Dermis microvascular lymphatic vessel endothelial cell (primary cell): ENCODE measurements around the gene ALCAM. TPM values are rescaled to one million over a fixed set of nuclear protein-coding genes. Genes with fewer than 3 reads are reported as not detected.
A peak's percentile ranks its signal among the peaks of the same experiment; 100 is the strongest.

ENCODE experiments used
- DNase-seq, 2 donors: peaks; one replicate each; pipeline versions ENCODE4 v3.0.0 to v3.0.0-alpha.2; 2010; ENCODE audit warnings: low read depth in 2 of 2
- total RNA-seq: library from RNA; depleted of rRNA; stranded (reverse); fragments of >200 nt; gene quantifications from 2 replicates; pipeline ENCODE4 v1.2.1, GENCODE V29; 2014

ALCAM gene
- total RNA-seq, 1 donor from 2014 or later = 45.2 TPM

GRCh38 chr3:105356396-105356795 lies 10.3 kb upstream of the ALCAM start:
- DNase-seq = no peak

DNA sequence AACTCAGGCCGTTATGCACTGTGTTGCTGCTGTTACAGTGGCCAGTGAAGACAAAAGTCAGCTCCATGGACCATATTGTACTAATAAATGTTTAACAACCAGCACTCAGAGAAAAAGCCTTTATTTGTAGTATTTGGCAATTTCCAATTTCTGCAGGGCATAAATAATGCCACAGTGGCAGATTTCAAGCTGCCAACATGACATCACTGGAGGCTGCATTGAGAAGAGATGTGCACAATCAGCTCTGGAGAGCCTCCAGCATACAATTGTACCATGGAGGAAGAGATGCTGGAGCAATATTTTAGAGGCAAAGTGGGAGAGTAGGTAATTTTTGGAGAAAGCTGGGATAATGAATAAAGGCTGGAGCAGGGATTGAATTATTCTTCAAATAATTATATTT lies 9.7 kb upstream of the ALCAM start:
- no peak for DNase-seq

DNA sequence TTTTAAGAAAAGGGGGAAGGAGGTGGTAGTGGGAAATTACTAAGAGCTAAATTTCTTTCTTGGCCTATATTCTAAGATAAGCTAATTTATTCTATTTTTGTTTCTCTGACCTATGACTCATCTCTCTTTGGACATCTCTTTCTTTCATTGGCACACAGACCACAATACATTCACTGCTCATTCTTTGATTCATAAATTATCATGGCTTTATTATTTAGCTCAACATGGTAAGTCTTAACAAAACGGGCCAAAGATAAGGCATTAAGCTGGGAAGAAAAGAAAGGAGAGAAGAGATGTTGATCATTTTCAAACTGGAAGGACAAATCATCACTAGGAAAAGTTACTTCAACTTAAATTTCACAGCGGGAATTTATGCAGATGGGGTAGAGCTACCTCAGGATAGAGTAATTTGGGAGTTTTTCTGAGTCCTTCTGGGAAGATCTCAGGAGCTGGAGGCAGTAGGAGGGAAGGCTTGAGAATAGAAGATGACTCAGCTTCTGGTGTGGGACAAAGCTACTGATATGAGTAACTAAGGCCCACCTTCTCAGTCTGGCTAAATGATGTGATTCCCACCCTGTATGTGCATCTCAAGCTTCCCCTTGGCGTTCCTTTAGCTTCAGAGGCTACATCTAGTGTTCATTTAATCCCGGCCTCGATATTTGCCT lies 7.5 kb upstream of the ALCAM start:
- peak in 1 of 2 donors; percentile 60 for DNase-seq

DNA sequence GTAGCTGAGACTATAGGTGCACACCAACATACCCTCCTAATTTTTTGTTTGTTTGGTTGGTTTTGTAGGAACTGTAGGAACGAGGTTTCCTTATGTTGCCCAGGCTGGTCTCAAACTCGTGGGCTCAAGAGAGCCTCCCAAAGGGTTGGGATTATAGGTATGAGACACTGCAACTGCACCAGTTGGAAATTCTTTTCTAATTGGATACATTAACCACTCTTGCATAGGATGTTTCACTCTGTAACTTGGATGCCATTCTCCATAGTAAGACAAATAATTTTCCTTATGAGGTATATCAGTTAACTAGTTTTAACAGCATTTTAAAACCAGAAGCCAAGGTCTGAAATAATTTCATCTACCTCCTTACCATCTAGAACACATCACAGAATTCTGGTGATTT lies 6.7 kb upstream of the ALCAM start:
- no peak for DNase-seq

- DNase-seq = peak in 1 of 2 donors; percentile 78
These were observed 4.6 kb upstream of the ALCAM start for GRCh38 chr3:105362021-105362665.

DNA sequence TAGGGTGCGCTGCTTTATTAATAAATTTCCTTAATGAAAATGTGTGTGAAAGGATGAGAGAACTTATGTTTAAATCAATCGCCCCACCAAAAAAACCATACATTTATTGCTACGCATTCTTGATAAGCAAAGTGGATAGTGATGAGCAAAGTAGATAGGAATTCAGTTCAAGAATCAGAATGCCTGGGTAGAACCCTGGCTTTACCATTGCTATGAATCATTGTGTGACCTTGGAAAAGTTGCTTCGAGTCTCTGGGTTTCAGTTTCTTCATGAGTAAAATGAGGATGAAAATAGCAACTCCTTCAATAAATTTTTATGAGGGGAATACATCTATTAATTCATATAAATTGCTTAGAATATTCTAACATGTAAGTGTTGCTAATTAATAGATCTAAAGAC lies 2.6 kb upstream of the ALCAM start:
- DNase-seq = no peak

DNA sequence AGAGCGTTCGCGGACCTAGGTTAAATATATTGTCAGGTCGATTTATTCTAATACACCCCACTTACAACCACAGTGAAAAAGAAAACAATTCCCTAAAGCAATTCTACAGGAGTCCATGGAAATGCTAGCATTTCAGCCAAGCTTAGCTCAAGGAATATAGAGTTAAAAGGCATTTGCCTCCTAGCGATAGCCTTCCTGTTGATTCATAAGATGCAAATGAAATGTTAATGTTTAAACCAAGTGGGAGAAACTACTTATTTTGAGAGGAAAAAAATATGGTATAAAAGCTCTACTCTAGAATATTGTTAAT lies 1.7 kb upstream of the ALCAM start:
- no peak for DNase-seq

DNA sequence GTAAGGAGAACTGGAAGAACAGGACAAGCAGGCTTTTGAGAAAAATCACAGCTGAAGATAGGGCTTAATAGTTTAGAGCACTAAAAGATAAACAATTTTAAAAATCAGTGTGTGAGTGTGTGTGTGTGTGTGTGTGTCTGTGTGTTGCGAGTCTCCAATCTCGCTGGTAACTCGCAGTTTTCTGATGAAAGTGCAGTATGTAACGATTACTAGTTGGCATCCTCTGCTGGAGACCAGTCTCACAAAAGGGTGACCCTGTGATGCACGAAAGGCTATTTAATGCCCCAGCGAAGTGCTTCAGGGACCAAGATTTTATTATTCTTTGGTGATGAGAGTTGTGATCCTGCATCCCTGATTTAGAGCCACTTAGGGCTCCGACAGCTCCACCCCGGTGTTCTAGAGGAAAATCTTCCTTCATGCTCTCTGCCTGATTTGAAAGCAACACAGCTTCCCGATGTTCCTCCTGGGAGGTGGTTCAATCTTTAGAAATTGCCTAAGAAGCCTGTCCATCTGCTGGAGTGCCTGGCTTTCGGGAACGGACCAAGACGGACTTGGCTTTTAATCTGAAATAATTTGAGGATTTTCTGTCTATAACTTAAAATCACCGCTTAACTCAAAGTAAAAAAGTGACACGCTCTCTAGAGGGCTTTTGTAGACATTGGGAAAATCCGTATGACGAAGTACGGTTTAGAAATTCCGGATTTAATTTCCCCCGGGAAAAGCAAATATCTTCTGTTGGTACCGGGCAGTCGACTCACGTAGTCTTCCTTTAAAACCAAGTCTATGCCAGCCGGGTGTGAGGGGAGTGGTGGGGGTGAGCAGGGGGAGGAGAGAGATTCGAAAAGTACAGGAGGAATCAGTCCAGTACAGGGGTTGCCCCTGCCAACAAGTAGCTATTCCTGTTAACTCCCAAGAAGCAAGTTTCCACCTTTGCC lies 1.1 kb upstream of the ALCAM start:
- peak in 1 of 2 donors; percentile 56 for DNase-seq

DNA sequence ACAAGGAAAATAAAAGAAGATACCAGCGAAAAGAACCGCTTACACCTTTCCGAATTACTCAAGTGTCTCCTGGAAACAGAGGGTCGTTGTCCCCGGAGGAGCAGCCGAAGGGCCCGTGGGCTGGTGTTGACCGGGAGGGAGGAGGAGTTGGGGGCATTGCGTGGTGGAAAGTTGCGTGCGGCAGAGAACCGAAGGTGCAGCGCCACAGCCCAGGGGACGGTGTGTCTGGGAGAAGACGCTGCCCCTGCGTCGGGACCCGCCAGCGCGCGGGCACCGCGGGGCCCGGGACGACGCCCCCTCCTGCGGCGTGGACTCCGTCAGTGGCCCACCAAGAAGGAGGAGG lies 325 bp downstream of the ALCAM start:
- DNase-seq = peak in 1 of 2 donors; percentile 40

DNA sequence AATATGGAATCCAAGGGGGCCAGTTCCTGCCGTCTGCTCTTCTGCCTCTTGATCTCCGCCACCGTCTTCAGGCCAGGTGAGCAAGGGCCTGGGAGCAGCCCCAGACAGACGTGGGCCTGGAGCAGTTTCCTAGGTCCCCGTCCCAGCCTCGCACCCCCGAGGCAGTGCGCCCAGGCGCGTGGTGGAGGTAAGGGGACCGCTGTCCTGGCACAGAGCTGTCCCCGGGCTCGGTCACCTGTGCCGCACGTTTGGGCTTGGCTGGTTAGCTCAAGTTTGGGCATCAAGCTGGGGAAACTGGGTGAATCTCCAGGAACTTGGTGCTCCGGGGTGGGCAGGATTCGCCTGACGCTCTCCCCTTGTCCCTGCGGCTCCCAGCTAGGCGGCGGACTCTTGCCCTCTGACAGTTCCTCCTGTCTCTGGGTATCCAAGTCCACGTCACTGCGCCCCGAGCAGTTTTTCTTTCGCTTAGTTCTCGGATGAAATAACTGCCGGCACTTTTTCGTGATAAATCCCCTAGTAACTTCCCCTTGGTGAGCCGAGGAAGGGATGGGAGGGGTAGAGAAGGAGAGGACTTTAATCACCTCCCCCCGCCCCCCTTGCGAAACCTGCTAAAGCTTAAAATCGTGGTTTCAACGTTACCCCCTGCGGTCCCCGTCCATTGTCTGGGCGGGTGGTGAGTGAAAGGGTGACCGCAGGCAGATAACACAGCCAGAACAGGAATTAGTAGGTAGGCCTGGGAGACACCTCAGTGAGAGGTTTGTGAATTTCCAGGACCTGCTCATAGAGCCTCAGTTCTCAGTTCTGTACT lies 901 bp downstream of the ALCAM start:
- DNase-seq = peak in 1 of 2 donors; percentile 71

- DNase-seq = peak in 1 of 2 donors; percentile 60
These were observed 2.1 kb downstream of the ALCAM start for GRCh38 chr3:105368566-105369499.

DNA sequence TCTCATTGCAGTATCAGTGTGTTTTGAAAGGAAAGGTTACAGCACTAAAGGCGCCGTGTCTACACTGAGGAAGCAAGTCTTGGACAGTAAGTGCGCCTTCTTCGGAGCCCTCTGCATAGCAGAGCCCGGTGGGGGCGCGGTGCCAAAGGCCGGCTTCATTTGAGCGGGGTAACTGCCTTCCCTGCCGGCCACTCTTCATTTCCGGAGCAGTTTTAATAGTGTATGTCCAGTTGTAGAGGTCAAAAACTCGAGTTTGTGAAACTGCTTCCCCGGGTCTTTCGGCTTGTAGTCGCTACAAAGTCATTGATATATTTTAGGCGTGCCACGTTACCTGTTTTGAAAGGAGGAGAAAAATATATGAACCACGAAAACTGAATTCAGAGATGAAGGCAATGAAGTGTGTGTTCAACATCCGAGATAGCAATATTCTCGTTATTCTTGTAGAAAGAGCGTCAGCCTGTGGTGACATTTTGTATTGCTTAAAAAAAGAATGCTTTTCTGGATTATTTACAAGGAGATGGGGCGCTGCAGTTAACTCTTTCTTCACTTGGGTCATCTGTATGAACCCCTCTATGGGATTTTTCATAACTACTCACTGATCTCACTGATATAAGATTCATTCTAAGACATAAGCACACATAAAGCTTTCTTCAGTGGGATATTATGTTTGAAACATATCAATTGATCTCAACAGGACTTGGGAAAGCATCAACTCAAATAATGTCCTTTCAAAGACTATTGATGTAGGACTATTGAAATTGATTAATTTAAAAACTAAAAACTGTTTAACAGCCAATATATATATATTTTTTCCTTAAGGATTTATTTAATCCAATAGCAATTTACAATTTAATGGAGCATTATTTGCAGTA lies 3.0 kb downstream of the ALCAM start:
- peak; percentile 56 to 77 for DNase-seq

DNA sequence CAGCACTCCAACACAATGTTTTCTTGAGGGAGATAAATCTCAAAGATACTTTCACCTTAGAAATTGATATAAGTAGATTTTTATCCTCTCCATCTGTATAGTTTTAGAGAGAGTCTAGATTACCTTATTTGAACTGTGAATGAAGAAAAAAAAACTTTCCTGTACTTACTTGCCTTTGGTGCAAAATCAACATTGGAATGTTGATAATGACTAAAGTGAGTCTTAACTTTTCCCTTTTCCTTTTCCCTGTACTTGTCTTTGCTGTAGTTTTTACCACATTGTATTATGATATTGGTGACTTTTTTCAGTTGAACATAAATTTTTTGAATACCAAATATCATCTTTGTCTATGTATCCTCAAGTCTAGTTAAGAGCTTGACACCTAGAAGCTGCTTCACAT lies 6.7 kb downstream of the ALCAM start:
- no peak for DNase-seq

DNA sequence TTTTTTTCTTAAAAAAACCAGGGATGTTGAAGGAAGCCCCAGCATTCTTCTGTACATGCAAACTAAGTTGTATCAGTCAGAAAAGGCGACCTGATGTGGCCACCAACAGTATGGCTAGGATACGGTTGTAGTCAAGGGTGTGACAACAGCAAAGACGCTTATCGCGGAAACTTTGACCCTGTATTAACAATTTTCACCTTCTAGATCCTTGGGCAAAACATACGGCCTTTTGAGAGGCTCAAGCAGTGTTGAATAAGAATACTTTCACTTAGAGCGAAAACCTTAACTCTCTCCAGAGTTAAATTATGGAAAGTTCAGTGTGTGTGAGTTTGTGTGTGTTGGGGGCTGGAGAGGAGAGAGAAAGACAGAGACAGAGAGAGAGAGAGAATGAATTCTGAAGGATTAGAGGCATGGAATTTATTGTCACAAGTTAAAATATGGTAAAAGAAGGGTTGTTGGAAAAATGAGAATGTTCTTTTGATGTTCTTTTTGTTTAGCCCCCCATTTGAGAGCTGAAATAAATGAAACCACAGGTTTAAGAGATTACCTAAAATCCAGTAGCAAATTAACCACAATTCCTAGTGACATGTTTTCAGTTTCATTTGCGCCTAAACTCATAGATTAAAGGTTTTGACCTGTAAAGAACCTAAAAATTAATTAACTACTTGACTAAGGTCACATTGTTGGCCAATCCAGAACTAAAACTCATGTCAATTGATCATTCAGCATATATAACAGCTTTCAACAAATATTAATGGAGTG lies 9.2 kb downstream of the ALCAM start:
- no peak for DNase-seq

DNA sequence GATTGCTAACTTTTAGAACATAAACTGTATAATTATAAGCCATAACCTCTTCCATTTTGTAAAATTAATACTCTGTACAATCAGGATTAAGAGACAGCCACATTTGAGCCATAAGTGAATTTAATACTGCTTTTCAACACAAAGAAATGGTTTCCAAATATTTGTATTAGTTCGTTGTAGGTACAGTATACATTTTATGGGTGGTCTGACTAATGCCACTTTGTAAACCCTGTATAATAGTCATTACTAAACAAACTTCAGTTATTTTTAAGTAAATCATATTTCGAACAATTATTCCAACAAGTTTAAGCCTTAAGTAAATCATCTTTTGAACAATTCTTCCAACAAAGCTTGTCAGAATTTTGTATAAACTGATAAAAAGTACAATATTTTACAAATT lies 11.0 kb downstream of the ALCAM start:
- no peak for DNase-seq

DNA sequence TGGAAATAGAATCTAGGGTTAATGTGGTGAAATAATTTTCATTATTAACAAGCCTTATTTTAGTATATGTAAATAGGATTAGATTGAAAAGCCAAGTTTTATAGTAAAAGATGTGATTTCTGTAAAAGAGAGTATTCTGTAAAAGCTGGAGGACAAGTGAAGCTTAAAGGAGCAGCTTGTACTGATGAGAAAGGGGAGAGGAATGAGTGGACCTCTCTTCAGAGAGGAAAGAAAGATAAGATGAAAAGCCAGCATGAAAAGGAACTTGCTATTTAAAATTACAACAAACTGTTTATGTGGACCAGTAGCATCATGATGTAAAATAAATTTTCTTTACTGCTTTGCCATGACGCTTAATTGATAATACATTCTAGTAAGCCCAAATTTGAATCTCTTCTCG lies 18.5 kb downstream of the ALCAM start:
- no peak for DNase-seq

DNA sequence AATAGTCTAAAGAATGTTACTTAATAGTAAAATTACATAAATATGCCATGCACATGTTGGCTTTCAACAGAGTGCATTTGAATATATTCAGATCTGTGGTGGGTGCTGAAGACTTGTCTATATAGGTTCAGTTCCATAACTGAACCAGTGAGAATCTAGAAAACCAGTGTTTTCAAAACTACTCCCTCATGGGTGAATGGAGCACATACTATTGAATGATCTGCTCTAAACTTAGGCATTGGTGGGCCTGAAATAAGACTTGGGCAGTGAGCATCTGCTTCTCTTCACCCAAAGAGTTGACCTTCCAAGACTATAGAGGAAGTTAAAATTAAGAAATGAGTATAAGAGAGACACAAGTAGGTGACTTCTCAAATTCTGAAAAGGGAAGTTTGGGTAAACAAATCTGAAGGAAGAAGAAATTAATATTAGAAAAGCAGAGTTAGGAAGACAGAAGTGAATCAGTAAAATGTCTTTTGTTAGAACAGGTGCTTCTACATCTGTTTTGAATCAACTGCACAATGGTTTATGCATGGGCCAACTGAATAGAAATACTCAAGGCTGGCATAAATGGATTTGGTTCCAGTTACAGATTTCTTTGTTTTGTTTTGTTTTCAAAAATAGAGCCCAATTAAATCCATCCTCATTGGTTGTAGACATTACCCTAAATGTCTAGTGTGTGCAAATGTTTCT lies 19.3 kb downstream of the ALCAM start:
- DNase-seq = no peak

DNA sequence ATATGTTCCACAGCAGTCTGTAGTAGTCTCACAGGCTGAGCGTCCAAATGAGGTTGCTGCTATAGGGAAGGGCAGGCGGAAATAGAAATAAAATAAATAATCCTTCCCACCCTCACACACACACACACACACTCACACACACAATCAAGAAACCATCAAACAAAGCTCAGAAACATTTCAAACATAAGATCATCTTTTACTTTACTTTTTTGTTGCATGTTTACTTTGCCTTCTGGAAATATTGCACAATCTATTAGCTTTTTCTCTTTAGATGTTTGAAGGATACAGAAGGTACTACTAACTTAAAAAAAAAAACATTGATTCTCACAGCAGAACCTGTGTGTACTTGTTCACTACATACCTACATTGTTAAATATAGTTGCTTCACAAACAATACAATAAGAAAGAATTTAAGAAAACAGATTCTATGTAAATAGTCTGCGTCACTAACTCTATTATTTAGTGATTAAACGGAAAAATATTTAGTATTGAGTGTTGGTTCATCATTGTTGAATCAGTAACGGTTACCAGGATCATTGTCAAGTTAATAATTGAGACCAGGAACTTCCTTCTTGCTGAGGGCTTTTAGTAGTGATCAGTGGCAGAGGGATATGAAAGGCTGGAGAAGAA lies 20.5 kb downstream of the ALCAM start:
- peak in 1 of 2 donors; percentile 46 for DNase-seq
